ENCODE results near the gene GGA3.
A peak's percentile ranks its signal among the peaks of the same experiment; 100 is the strongest.

GGA3 gene

GRCh38 chr17:75249564-75249963 is 11.8 kb downstream of the GGA3 start:
- no peak for DNase-seq (ENCODE audit: low read depth in 2 of 2)

GRCh38 chr17:75246404-75246803 is 15.0 kb downstream of the GGA3 start:
- no peak for DNase-seq (ENCODE audit: low read depth in 2 of 2)

GRCh38 chr17:75245011-75245410 is 16.4 kb downstream of the GGA3 start:
- no peak for DNase-seq (ENCODE audit: low read depth in 2 of 2)

GRCh38 chr17:75244133-75244866 is 17.1 kb downstream of the GGA3 start:
- no peak for DNase-seq (ENCODE audit: low read depth in 2 of 2)

- DNase-seq (ENCODE audit: low read depth in 2 of 2): no peak
Measured at GRCh38 chr17:75242461-75243042, 18.9 kb downstream of the GGA3 start.

GRCh38 chr17:75241996-75242460 is 19.4 kb downstream of the GGA3 start:
- no peak for DNase-seq (ENCODE audit: low read depth in 2 of 2)

GRCh38 chr17:75241502-75241901 is 19.9 kb downstream of the GGA3 start:
- DNase-seq (ENCODE audit: low read depth in 2 of 2): no peak

- no peak for DNase-seq (ENCODE audit: low read depth in 2 of 2)
Measured at GRCh38 chr17:75241143-75241430, 20.3 kb downstream of the GGA3 start.

- no peak for DNase-seq (ENCODE audit: low read depth in 2 of 2)
Measured at GRCh38 chr17:75240394-75241142, 20.8 kb downstream of the GGA3 start.

- no peak for DNase-seq (ENCODE audit: low read depth in 2 of 2)
Measured at GRCh38 chr17:75239778-75240393, 21.5 kb downstream of the GGA3 start.

GRCh38 chr17:75239214-75239613 is 22.2 kb downstream of the GGA3 start:
- no peak for DNase-seq (ENCODE audit: low read depth in 2 of 2)

- peak; percentile 21 to 36 for DNase-seq (ENCODE audit: low read depth in 2 of 2)
Measured at GRCh38 chr17:75238684-75239191, 22.7 kb downstream of the GGA3 start.

GRCh38 chr17:75238020-75238580 is 23.3 kb downstream of the GGA3 start:
- DNase-seq (ENCODE audit: low read depth in 2 of 2): no peak

- no peak for DNase-seq (ENCODE audit: low read depth in 2 of 2)
Measured at GRCh38 chr17:75237100-75238014, 24.0 kb downstream of the GGA3 start.

GRCh38 chr17:75232786-75233185 is 28.6 kb downstream of the GGA3 start:
- no peak for DNase-seq (ENCODE audit: low read depth in 2 of 2)

- no peak for DNase-seq (ENCODE audit: low read depth in 2 of 2)
Measured at GRCh38 chr17:75231741-75232464, 29.5 kb downstream of the GGA3 start.

GRCh38 chr17:75231071-75231470 is 30.3 kb downstream of the GGA3 start:
- DNase-seq (ENCODE audit: low read depth in 2 of 2): no peak

- DNase-seq (ENCODE audit: low read depth in 2 of 2): no peak
Measured at GRCh38 chr17:75228847-75229246, 32.6 kb downstream of the GGA3 start.

GRCh38 chr17:75228305-75228704 is 33.1 kb downstream of the GGA3 start:
- no peak for DNase-seq (ENCODE audit: low read depth in 2 of 2)

- no peak for DNase-seq (ENCODE audit: low read depth in 2 of 2)
Measured at GRCh38 chr17:75227729-75228128, 33.7 kb downstream of the GGA3 start.

All from stimulated activated CD8-positive, alpha-beta memory T cell treated with anti-CD3 and anti-CD28 coated beads, Interleukin-2, amount 100 ng/mL, for 1 hour (primary cell).